Testis (tissue), 3 donors: ENCODE results near the gene SBF1. TPM values are rescaled to one million over a fixed set of nuclear protein-coding genes. Genes with fewer than 3 reads are reported as not detected.

Experiments used
- DNase-seq: peaks from one replicate; pipeline ENCODE4 v3.0.0-alpha.2; 2019
- H3K27ac ChIP-seq, 2 donors: fragments of 200-600 bp; sonication (generic); one replicate each; pipeline ENCODE4 v1.5.1; 2019
- H3K27me3 ChIP-seq: fragments of 200-600 bp; sonication (generic); one replicate; pipeline ENCODE4 v1.5.1; 2019
- H3K36me3 ChIP-seq: fragments of 200-600 bp; sonication (generic); one replicate; pipeline ENCODE4 v1.5.1; 2017; ENCODE audit warnings: low read depth; ENCODE audit errors: missing control alignments
- H3K4me1 ChIP-seq: fragments of 200-600 bp; sonication (generic); one replicate; pipeline ENCODE4 v1.5.1; 2019
- H3K4me3 ChIP-seq, 2 donors: fragments of 200-600 bp; sonication (generic); one replicate each; pipeline ENCODE4 v1.5.1; 2017 to 2019
- H3K9me3 ChIP-seq: fragments of 200-600 bp; sonication (generic); one replicate; pipeline ENCODE4 v1.5.1; 2017
- POLR2A ChIP-seq: fragments of 450-650 bp; IDR thresholded peaks from one replicate; pipeline ENCODE4 v1.6.1; 2017; ENCODE audit warnings: antibody characterized with exemption, mild to moderate bottlenecking, moderate library complexity
- WGBS, 2 donors: methylation state at CpG; one replicate each; pipeline ENCODE4 v1.1.5; 2018; 5-methylcytosine and 5-hydroxymethylcytosine counted together
- intact Hi-C: fragments of 100-400 bp; cut with DNase I; formaldehyde crosslinking; loops from one replicate; pipeline ENCODE4 v1.15.1; 2023; ENCODE audit warnings: low total_unique reads
- polyA plus RNA-seq: library from polyadenylated mRNA; stranded (reverse); fragments of 350-450 nt; fragmentation: Illumina TruSeq; extraction: RNeasy Lipid Tissue Mini Kit (QIAGEN cat#74804); gene quantifications from one replicate; pipeline ENCODE4 v1.2.3, GENCODE V29; 2014; ENCODE audit warnings: low read depth, low replicate concordance; ENCODE audit not compliant: insufficient read depth
- total RNA-seq, 2 donors: library from RNA; depleted of rRNA; stranded (reverse); fragments of >200 nt; gene quantifications; one replicate each; pipeline ENCODE4 v1.2.3, GENCODE V29; 2016
- TF ChIP-seq, protein P1 (sequence below), 3 experiments: fragments of 450-650 bp in 2 of 3; fragments of 200-600 bp in 1 of 3; sonication (generic) in 1 of 3; IDR thresholded peaks; one replicate each; pipeline ENCODE4 v1.5.1; 2016 to 2019; ENCODE audit warnings: antibody characterized with exemption in 3 of 3, mild to moderate bottlenecking in 2 of 3, moderate library complexity in 1 of 3

Gene SBF1
- total and polyA plus RNA-seq, 3 donors from 2014 or later, result 201 to 239 (median 208) TPM

DNA sequence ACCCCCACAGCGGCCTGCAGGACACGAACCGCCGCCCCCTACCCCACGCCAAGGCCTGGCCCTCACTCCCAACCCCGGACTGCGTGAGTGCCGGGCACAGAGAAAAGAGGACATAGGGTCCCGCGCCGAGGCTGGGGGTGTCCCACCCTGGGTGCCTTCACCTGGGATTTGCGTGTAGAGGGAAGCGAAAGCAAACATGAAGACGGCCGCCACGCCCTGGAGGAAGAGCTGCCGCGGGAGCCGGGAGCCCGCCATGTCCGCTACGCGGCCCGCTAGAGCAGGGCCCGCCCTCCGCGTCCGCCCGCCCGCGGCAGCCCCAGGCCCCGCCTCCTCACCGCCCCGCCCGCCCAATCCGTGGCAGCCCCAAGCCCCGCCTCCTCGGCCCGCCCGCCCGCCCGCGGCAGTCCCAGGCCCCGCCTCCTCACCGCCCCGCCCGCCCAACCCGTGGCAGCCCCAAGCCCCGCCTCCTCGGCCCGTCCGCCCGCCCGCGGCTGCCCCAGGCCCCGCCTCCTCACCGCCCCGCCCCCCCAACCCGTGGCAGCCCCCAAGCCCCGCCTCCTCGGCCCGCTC, 32.7 kb upstream of the SBF1 start, which contains the start of gene LMF2:
LMF2 (minus strand) TSS at position 282 of the 570 bp plus-strand sequence; CDS start at position 255, 27 bp downstream.
- H3K4me1 ChIP-seq, result peaks cover 9% of the 10 kb centered on the region
- peak within 1 kb of the TSS; percentile 81 to 94 for H3K4me3 ChIP-seq
- intact Hi-C loops, result no loop called here
- no peaks in the 10 kb centered on the region for H3K9me3 ChIP-seq
- TF ChIP-seq, protein P1, sequence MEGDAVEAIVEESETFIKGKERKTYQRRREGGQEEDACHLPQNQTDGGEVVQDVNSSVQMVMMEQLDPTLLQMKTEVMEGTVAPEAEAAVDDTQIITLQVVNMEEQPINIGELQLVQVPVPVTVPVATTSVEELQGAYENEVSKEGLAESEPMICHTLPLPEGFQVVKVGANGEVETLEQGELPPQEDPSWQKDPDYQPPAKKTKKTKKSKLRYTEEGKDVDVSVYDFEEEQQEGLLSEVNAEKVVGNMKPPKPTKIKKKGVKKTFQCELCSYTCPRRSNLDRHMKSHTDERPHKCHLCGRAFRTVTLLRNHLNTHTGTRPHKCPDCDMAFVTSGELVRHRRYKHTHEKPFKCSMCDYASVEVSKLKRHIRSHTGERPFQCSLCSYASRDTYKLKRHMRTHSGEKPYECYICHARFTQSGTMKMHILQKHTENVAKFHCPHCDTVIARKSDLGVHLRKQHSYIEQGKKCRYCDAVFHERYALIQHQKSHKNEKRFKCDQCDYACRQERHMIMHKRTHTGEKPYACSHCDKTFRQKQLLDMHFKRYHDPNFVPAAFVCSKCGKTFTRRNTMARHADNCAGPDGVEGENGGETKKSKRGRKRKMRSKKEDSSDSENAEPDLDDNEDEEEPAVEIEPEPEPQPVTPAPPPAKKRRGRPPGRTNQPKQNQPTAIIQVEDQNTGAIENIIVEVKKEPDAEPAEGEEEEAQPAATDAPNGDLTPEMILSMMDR (IDR thresholded peaks at IDR 0.05), result no peak
- TF ChIP-seq POLR2A, result no peak
- H3K27me3 ChIP-seq, result no peaks in the 10 kb centered on the region
- WGBS, 2 donors, result 0% methylated on average over 28 of the region's 62 CpGs; no CpG with 5 or more reads in 1 of the 2 donors
- DNase-seq, result peak; percentile 92
- H3K27ac ChIP-seq, result peak within 1 kb of the TSS; percentile 72 to 91
- no peaks in the 10 kb centered on the region for H3K36me3 ChIP-seq

DNA sequence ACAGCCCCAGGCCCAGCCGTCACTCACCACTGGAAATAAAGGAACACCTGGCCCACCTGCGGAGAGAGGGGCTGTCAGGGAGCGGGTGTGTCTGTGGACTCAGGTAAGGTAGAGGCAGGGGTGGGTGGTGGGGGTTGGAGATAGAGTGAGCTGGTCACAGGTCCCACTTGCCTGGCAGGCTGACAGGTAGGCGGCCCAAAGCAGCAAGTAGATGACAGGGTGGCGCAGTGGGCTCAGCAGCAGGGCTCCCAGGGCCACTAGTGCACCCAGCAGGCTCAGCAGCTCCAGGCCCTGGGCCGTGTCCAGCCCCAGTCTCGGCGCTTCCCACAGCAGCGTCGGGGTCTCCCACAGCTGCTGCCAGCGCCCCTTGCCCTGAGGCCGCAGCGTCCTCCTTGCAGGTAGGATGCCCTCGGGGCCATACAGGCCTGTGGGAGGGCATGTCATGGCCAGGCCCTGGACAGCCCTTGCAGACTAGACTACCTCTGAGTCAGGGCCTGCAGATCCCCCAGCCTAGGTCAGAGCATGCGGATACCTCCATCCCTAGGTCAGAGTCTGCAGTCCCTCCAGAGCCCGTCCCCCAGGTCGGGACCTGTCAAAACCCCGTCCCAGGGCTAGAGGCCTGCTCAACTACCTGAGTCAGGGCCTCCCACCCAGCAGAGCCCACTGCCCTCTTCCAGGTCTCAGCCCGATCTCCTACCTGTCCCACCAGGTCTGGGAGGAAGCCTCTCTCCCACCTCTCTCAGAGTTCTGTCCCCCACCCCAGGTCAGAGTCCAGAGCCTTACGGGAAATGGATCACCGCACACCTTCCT, 32.0 kb upstream of the SBF1 start:
- WGBS, 2 donors, result 15 to 24% methylated on average over 7 to 21 of the region's 21 CpGs
- Histone ChIP-seq H3K27ac (peak overlapping the region; percentile 72 to 85), H3K36me3 (no peaks in the 10 kb centered on the region), H3K27me3 (no peaks in the 10 kb centered on the region), H3K4me3 (peak overlapping the region; percentile 81), H3K4me1 (peaks cover 9% of the 10 kb centered on the region), H3K9me3 (no peaks in the 10 kb centered on the region)
- intact Hi-C loops, result no loop called here
- TF ChIP-seq POLR2A, result no peak
- TF ChIP-seq, protein P1 (IDR thresholded peaks at IDR 0.05), result no peak
- no peak for DNase-seq

DNA sequence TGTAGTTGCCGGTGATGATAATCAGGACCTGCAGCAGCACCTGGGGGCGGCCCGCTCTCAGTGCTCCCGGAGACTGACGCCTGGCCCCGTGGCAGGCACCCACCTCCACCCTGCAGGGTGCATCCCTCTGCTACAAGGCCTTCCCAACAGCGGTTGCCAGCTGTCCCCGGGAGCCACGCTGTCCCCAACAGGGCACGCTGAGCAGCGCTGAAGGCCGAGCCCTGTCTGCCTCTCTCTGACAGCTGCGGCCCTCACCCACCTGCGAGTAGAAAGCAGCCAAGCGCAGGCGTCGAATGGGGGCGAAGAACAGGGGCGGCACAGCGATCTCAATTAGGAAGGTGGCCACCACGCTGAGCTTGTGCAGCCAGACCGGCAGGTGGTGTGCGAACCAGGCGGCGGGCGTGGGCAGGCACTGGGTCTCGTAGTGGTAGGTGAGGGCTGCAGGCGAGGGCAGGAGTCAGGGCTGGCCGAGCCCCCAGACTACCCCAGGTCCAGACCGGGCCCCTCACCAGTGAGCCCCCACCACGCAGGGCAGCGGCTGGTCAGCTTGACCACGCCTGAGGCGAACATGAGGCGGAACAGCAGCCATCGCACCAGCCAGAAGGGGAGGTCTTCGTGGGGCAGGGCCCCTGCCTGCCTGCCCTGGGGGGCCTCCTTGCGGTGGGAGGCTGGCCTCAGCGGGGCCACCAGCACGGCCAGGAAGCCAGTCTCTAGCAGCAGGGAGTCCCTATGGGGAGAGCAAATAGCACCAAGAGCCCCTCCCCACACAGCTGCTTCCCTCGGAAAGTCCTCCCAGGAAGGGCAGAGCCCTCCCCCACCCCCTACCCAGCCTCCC, 31.2 kb upstream of the SBF1 start:
- Histone ChIP-seq H3K4me3 (peak overlapping the region in 1 of 2 donors; percentile 81), H3K27ac (no peak overlapping the region), H3K4me1 (peaks cover 9% of the 10 kb centered on the region), H3K27me3 (no peaks in the 10 kb centered on the region), H3K9me3 (no peaks in the 10 kb centered on the region), H3K36me3 (no peaks in the 10 kb centered on the region)
- DNase-seq, result no peak
- intact Hi-C loops, result no loop called here
- WGBS, 2 donors, result 89 to 98% methylated on average over 4 to 41 of the region's 41 CpGs
- TF ChIP-seq, protein P1 (IDR thresholded peaks at IDR 0.05), result no peak
- no peak for TF ChIP-seq POLR2A

DNA sequence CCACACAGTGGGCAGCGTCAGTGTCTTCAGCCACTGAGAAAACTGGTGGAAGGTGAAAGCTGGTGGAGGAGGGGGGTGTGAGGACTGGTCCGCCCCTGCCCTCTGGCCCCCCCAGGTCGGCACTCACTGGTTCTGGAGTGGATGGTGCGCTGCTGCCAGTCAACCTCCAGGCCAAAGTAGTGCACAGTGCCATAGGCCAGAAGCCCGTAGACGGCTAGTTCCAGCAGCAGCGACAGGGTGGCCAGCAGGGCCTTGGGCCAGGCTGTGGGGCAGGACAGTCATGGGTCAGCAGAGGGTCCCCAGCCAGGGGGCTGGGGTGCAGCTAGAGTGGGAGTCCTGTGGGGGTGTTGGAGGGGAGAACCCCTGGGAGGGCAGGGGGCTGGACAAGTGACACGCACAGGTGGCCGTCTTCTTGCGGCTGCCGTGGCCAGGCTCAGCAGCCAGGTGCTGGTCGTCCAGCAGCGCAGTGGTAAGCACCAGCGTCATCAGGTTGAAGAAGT, 30.5 kb upstream of the SBF1 start:
- WGBS, 2 donors, result 89 to 92% methylated on average over 8 to 14 of the region's 14 CpGs
- intact Hi-C loops, result no loop called here

More for the DNA sequence above, 30.5 kb upstream of the SBF1 start:
- H3K36me3 ChIP-seq, result no peaks in the 10 kb centered on the region
- no peaks in the 10 kb centered on the region for H3K27me3 ChIP-seq
- no peaks in the 10 kb centered on the region for H3K9me3 ChIP-seq
- no peak overlapping the region for H3K27ac ChIP-seq
- H3K4me1 ChIP-seq, result peaks cover 9% of the 10 kb centered on the region
- TF ChIP-seq POLR2A, result no peak
- TF ChIP-seq, protein P1 (IDR thresholded peaks at IDR 0.05), result no peak
- DNase-seq, result no peak
- H3K4me3 ChIP-seq, result no peak overlapping the region
